K562 (cell line): ENCODE measurements around the gene USP49. TPM values are rescaled to one million over a fixed set of nuclear protein-coding genes. Genes with fewer than 3 reads are reported as not detected.

Experiments used
- BDP1 ChIP-seq: IDR thresholded peaks from 3 replicates; pipeline ENCODE4 v1.6.1; 2011; ENCODE audit not compliant: insufficient read length, insufficient read depth
- BRD4 ChIP-seq: fragments of 200-600 bp; sonication (generic); IDR thresholded peaks from 2 replicates; pipeline ENCODE4 v1.6.1; 2017; ENCODE audit warnings: inconsistent platforms
- HNRNPL ChIP-seq: fragments of 200-400 bp; formaldehyde crosslinking; IDR thresholded peaks from 2 replicates; pipeline ENCODE4 v1.6.1; 2017; ENCODE audit warnings: low read depth, mild to moderate bottlenecking, low read length
- MTA3 ChIP-seq: fragments of 450-650 bp; formaldehyde crosslinking; IDR thresholded peaks from 2 replicates; pipeline ENCODE4 v1.6.1; 2017; ENCODE audit warnings: mild to moderate bottlenecking, borderline replicate concordance
- MYNN ChIP-seq, 2 experiments: sonication (generic); formaldehyde crosslinking in 1 of 2; IDR thresholded peaks; 2 replicates each; pipeline versions ENCODE4 v1.5.0 to v1.6.1; 2016 to 2020; ENCODE audit warnings: antibody characterized with exemption in 1 of 2, missing genetic modification reagents in 1 of 2
- RBBP5 ChIP-seq: fragments of 200-600 bp; sonication (generic); IDR thresholded peaks from 2 replicates; pipeline ENCODE4 v1.6.1; 2012; ENCODE audit warnings: borderline replicate concordance, mild to moderate bottlenecking, low read length, control low read depth, inconsistent platforms; ENCODE audit not compliant: insufficient read depth, poor library complexity, severe bottlenecking
- RHOXF2B ChIP-seq: fragments of 250-450 bp; sonication (Bioruptor Pico); conservative IDR thresholded peaks from 2 replicates; pipeline ENCODE4 v1.5.1; 2021
- TBL1XR1 ChIP-seq, 2 experiments: IDR thresholded peaks; 2 replicates each; pipeline ENCODE4 v1.6.1; 2012; ENCODE audit warnings: improper control_type of control experiment in 2 of 2, low read length in 2 of 2, mild to moderate bottlenecking in 1 of 2
- YY1 ChIP-seq, 3 experiments: IDR thresholded peaks; 2 replicates each; pipeline ENCODE4 v1.6.1; 2011; ENCODE audit warnings: low read length in 2 of 3, mild to moderate bottlenecking in 2 of 3, moderate library complexity in 2 of 3, borderline replicate concordance in 1 of 3, control low read depth in 1 of 3, low read depth in 1 of 3; ENCODE audit not compliant: insufficient read depth in 3 of 3, insufficient replicate concordance in 2 of 3, control insufficient read depth in 1 of 3, insufficient read length in 1 of 3; ENCODE audit errors: extremely low read depth in 1 of 3
- ZNF165 ChIP-seq: fragments of 250-450 bp; sonication (Bioruptor Pico); IDR thresholded peaks from 2 replicates; pipeline ENCODE4 v1.4.0; 2020; ENCODE audit warnings: borderline replicate concordance
- ZNF668 ChIP-seq: fragments of 250-450 bp; sonication (Bioruptor Pico); IDR thresholded peaks from 2 replicates; pipeline ENCODE4 v1.8.0; 2022; ENCODE audit warnings: mild to moderate bottlenecking, inconsistent platforms
- ZSCAN32 ChIP-seq: fragments of 450-650 bp; formaldehyde crosslinking; IDR thresholded peaks from 2 replicates; pipeline ENCODE4 v1.4.0; 2020; ENCODE audit warnings: mild to moderate bottlenecking, moderate library complexity
- polyA plus RNA-seq, 8 experiments: library from polyadenylated mRNA; depleted of rRNA in 4 of 8; stranded (reverse) in 5 of 8; unstranded in 3 of 8; fragments of >200 nt; fragmentation: Nextera tagmentation in 2 of 8; fragmentation: Illumina TruSeq in 1 of 8; extraction: Ambion mirVana in 2 of 8; extraction: Trizol in 1 of 8; gene quantifications; 2 replicates each; pipeline versions ENCODE4 v1.2.1 to v1.2.3, GENCODE V29; 2011 to 2014; ENCODE audit warnings: inconsistent platforms in 1 of 8, missing spikeins in 1 of 8
- total RNA-seq, 7 experiments: library from RNA; depleted of rRNA in 6 of 7; stranded (reverse); fragments of >200 nt in 6 of 7; fragmentation: Illumina TruSeq in 2 of 7; extraction: Trizol in 2 of 7; gene quantifications; 2 replicates each; pipeline versions ENCODE4 v1.2.1 to v1.2.3, GENCODE V29; 2011 to 2021; ENCODE audit warnings: low replicate concordance in 1 of 7
- TF ChIP-seq, protein P1 (sequence below): fragments of 250-450 bp; sonication (Bioruptor Pico); IDR thresholded peaks from 2 replicates; pipeline ENCODE4 v1.4.0; 2020; ENCODE audit warnings: mild to moderate bottlenecking, moderate library complexity, borderline replicate concordance
- TF ChIP-seq, protein P2 (sequence below), 2 experiments: fragments of 450-650 bp; IDR thresholded peaks; 2 replicates each; pipeline ENCODE4 v1.6.1; 2016
- TF ChIP-seq, protein P3 (sequence below): fragments of 250-450 bp; sonication (Bioruptor Pico); IDR thresholded peaks from 2 replicates; pipeline ENCODE4 v1.8.0; 2022; ENCODE audit warnings: inconsistent platforms
- TF ChIP-seq, protein P4 (sequence below): sonication (generic); formaldehyde crosslinking; IDR thresholded peaks from 2 replicates; pipeline ENCODE4 v1.4.0; 2020; ENCODE audit warnings: mild to moderate bottlenecking, missing genetic modification reagents

USP49 gene
- total and polyA plus RNA-seq, 9 of the 15 experiments (the other 6 are each of a cell fraction or from before 2014, with no cell fraction given) = 1.0 to 9.9 (median 6.5) TPM

DNA sequence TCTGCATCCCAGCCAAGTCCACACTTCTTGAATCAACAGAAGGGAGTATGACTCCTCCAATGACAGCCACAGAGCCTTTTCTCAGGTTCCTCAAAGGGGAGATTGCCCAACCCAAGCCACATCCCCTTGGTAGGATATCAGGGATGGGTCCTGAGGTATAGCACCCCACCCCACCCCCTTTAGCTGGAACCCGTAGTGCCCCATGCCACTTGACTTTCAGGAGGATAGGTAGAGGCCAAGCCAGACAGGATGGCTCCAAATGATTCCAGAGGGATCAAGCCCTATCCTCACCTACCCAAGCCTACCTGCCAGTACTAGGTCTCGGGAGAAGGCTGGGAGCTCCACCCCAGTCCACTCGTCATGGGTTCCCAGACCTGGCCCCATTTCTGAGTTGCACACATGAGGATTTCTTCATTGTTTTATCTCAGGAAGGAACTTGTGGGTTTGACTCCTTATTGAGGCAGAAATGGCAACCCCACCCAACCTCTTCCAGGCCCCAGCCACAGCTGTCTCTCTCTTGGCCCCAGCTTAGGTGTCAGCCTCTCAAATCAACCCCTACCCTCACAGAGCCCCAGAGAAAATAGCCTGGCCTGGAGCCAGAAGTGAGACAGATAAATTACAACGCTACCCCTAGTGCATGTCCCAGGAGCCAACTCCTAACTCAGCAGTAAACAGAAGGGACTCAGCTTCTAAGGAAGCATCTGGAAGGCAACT lies 42.8 kb upstream of the USP49 start (continued):
- TF ChIP-seq RBBP5 (peak; percentile 30), BDP1 (no peak), MYNN (IDR thresholded peaks at IDR 0.05) (no peak; the same call in 1 of the 2 replicates), MYNN (CRISPR knock-in tag; IDR thresholded peaks at IDR 0.05) (no peak), MTA3 (0 out of 2 replicates have a peak, but pooled peaks have one; percentile 24), ZNF165 (CRISPR knock-in tag) (no peak), RHOXF2B (CRISPR knock-in tag) (no peak), TBL1XR1 (IDR thresholded peaks at IDR 0.05; ENCODE audit: low read length in 2 of 2) (no peak; a peak in 1 of 4 replicates), HNRNPL (no peak), ZNF668 (CRISPR knock-in tag) (no peak), YY1 (IDR thresholded peaks at IDR 0.05; ENCODE audit: borderline replicate concordance in 1 of 3, control insufficient read depth in 1 of 3, extremely low read depth in 1 of 3, insufficient read depth in 3 of 3, insufficient read length in 1 of 3, insufficient replicate concordance in 2 of 3, low read depth in 1 of 3, low read length in 2 of 3) (peak in 1 of 3 experiments; percentile 7), BRD4 (no peak), ZSCAN32 (CRISPR knock-in tag) (no peak)
- TF ChIP-seq, protein P1, sequence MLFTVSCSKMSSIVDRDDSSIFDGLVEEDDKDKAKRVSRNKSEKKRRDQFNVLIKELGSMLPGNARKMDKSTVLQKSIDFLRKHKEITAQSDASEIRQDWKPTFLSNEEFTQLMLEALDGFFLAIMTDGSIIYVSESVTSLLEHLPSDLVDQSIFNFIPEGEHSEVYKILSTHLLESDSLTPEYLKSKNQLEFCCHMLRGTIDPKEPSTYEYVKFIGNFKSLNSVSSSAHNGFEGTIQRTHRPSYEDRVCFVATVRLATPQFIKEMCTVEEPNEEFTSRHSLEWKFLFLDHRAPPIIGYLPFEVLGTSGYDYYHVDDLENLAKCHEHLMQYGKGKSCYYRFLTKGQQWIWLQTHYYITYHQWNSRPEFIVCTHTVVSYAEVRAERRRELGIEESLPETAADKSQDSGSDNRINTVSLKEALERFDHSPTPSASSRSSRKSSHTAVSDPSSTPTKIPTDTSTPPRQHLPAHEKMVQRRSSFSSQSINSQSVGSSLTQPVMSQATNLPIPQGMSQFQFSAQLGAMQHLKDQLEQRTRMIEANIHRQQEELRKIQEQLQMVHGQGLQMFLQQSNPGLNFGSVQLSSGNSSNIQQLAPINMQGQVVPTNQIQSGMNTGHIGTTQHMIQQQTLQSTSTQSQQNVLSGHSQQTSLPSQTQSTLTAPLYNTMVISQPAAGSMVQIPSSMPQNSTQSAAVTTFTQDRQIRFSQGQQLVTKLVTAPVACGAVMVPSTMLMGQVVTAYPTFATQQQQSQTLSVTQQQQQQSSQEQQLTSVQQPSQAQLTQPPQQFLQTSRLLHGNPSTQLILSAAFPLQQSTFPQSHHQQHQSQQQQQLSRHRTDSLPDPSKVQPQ (CRISPR knock-in tag) = no peak
- TF ChIP-seq, protein P2, sequence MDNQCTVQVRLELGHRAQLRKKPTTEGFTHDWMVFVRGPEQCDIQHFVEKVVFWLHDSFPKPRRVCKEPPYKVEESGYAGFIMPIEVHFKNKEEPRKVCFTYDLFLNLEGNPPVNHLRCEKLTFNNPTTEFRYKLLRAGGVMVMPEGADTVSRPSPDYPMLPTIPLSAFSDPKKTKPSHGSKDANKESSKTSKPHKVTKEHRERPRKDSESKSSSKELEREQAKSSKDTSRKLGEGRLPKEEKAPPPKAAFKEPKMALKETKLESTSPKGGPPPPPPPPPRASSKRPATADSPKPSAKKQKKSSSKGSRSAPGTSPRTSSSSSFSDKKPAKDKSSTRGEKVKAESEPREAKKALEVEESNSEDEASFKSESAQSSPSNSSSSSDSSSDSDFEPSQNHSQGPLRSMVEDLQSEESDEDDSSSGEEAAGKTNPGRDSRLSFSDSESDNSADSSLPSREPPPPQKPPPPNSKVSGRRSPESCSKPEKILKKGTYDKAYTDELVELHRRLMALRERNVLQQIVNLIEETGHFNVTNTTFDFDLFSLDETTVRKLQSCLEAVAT (IDR thresholded peaks at IDR 0.05) = no peak
- TF ChIP-seq, protein P3, sequence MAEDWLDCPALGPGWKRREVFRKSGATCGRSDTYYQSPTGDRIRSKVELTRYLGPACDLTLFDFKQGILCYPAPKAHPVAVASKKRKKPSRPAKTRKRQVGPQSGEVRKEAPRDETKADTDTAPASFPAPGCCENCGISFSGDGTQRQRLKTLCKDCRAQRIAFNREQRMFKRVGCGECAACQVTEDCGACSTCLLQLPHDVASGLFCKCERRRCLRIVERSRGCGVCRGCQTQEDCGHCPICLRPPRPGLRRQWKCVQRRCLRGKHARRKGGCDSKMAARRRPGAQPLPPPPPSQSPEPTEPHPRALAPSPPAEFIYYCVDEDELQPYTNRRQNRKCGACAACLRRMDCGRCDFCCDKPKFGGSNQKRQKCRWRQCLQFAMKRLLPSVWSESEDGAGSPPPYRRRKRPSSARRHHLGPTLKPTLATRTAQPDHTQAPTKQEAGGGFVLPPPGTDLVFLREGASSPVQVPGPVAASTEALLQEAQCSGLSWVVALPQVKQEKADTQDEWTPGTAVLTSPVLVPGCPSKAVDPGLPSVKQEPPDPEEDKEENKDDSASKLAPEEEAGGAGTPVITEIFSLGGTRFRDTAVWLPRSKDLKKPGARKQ = no peak
- TF ChIP-seq, protein P4, sequence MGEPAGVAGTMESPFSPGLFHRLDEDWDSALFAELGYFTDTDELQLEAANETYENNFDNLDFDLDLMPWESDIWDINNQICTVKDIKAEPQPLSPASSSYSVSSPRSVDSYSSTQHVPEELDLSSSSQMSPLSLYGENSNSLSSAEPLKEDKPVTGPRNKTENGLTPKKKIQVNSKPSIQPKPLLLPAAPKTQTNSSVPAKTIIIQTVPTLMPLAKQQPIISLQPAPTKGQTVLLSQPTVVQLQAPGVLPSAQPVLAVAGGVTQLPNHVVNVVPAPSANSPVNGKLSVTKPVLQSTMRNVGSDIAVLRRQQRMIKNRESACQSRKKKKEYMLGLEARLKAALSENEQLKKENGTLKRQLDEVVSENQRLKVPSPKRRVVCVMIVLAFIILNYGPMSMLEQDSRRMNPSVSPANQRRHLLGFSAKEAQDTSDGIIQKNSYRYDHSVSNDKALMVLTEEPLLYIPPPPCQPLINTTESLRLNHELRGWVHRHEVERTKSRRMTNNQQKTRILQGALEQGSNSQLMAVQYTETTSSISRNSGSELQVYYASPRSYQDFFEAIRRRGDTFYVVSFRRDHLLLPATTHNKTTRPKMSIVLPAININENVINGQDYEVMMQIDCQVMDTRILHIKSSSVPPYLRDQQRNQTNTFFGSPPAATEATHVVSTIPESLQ (CRISPR knock-in tag) = peak; percentile 21; the same call in 1 of the 2 replicates
